Neuronal stem cell (in vitro differentiated cells): ENCODE results near the gene AGL.
"Not testable (repeated sequence)": the region's sequence is repeated elsewhere in the genome, so short reads cannot be mapped to it uniquely, and the experiment has no call there.

Experiments
- DNase-seq: peaks from one replicate; pipeline ENCODE4 v3.0.0-alpha.2; 2013; ENCODE audit warnings: low spot score
- H2AFZ ChIP-seq: one replicate; pipeline ENCODE4 v1.6.1; 2013; ENCODE audit warnings: mild to moderate bottlenecking, low read length, inconsistent platforms
- H2AK5ac ChIP-seq: 2 replicates; pipeline ENCODE4 v1.6.1; 2013; ENCODE audit warnings: low read depth, mild to moderate bottlenecking, inconsistent platforms, low read length, moderate library complexity, mixed read lengths
- H2BK120ac ChIP-seq: 2 replicates; pipeline ENCODE4 v1.6.1; 2013; ENCODE audit warnings: low read depth, mild to moderate bottlenecking, inconsistent platforms, low read length, moderate library complexity, mixed read lengths
- H2BK12ac ChIP-seq: one replicate; pipeline ENCODE4 v1.6.1; 2013; ENCODE audit warnings: low read length, inconsistent platforms
- H2BK15ac ChIP-seq: 2 replicates; pipeline ENCODE4 v1.6.1; 2013; ENCODE audit warnings: mild to moderate bottlenecking, low read length, inconsistent platforms, mixed read lengths
- H2BK5ac ChIP-seq: one replicate; pipeline ENCODE4 v1.6.1; 2013; ENCODE audit warnings: inconsistent platforms, mild to moderate bottlenecking, low read length, moderate library complexity
- H3K14ac ChIP-seq: one replicate; pipeline ENCODE4 v1.6.1; 2013; ENCODE audit warnings: low read length, inconsistent platforms
- H3K18ac ChIP-seq: 2 replicates; pipeline ENCODE4 v1.6.1; 2013; ENCODE audit warnings: low read length, inconsistent platforms
- H3K23ac ChIP-seq: 2 replicates; pipeline ENCODE4 v1.6.1; 2013; ENCODE audit warnings: low read depth, mild to moderate bottlenecking, mixed read lengths, low read length, inconsistent platforms; ENCODE audit not compliant: poor library complexity
- H3K27ac ChIP-seq: replicated peaks from 3 replicates; pipeline ENCODE4 v1.5.1; 2013; ENCODE audit warnings: low read length, inconsistent platforms
- H3K27me3 ChIP-seq, 3 experiments: 2 replicates each; pipeline ENCODE4 v1.6.1; 2013; ENCODE audit warnings: low read length in 3 of 3, mild to moderate bottlenecking in 2 of 3, inconsistent platforms in 1 of 3, low read depth in 1 of 3, mixed read lengths in 1 of 3, moderate library complexity in 1 of 3; ENCODE audit not compliant: control insufficient read depth in 3 of 3, insufficient read depth in 3 of 3
- H3K36me3 ChIP-seq, 2 donors: replicated peaks in 1 of 2; 2 replicates each; pipeline ENCODE4 v1.6.1; 2013; ENCODE audit warnings: low read length in 2 of 2; ENCODE audit not compliant: control insufficient read depth in 2 of 2, insufficient read depth in 2 of 2
- H3K4ac ChIP-seq: 2 replicates; pipeline ENCODE4 v1.6.1; 2013; ENCODE audit warnings: inconsistent platforms, mild to moderate bottlenecking, low read length, moderate library complexity
- H3K4me1 ChIP-seq, 2 donors: 1 replicate in 1 of 2; 2 replicates in 1 of 2; pipeline ENCODE4 v1.6.1; 2013; ENCODE audit warnings: low read length in 2 of 2, low read depth in 1 of 2; ENCODE audit not compliant: control insufficient read depth in 2 of 2, insufficient read depth in 1 of 2
- H3K4me2 ChIP-seq: one replicate; pipeline ENCODE4 v1.6.1; 2013; ENCODE audit warnings: mild to moderate bottlenecking, low read length, inconsistent platforms; ENCODE audit not compliant: insufficient read depth, poor library complexity, severe bottlenecking
- H3K4me3 ChIP-seq, 2 donors: 2 replicates each; pipeline ENCODE4 v1.5.1; 2013; ENCODE audit warnings: low read length in 2 of 2, mild to moderate bottlenecking in 2 of 2, inconsistent platforms in 1 of 2, moderate library complexity in 1 of 2
- H3K79me1 ChIP-seq: one replicate; pipeline ENCODE4 v1.6.1; 2013; ENCODE audit warnings: low read depth, mild to moderate bottlenecking, inconsistent platforms, low read length, moderate library complexity
- H3K9ac ChIP-seq: one replicate; pipeline ENCODE4 v1.6.1; 2013; ENCODE audit warnings: mild to moderate bottlenecking, low read depth, low read length, inconsistent platforms; ENCODE audit not compliant: poor library complexity
- H3K9me3 ChIP-seq, 2 donors: replicated peaks in 1 of 2; 2 replicates each; pipeline versions ENCODE3 to v1.6.1; 2013; ENCODE audit warnings: low read length in 2 of 2, mild to moderate bottlenecking in 2 of 2, inconsistent platforms in 1 of 2, low read depth in 1 of 2, mixed read lengths in 1 of 2, moderate library complexity in 1 of 2; ENCODE audit not compliant: control insufficient read depth in 2 of 2, insufficient read depth in 1 of 2
- H4K8ac ChIP-seq: one replicate; pipeline ENCODE4 v1.6.1; 2013; ENCODE audit warnings: low read depth, mild to moderate bottlenecking, inconsistent platforms, low read length, moderate library complexity
- H4K91ac ChIP-seq: one replicate; pipeline ENCODE4 v1.6.1; 2013; ENCODE audit warnings: low read length, low read depth, mild to moderate bottlenecking, inconsistent platforms; ENCODE audit not compliant: poor library complexity
- WGBS, 2 donors: extraction: QIAGEN DNeasy Blood & Tissue Kit; methylation state at CpG; one replicate each; pipeline ENCODE4 v1.1.7; 2013; ENCODE audit warnings: missing lambda C conversion rate in 2 of 2, mixed read lengths in 1 of 2; ENCODE audit not compliant: insufficient read length in 2 of 2, insufficient replicate concordance in 1 of 2; ENCODE audit errors: extremely low coverage in 2 of 2; 5-methylcytosine and 5-hydroxymethylcytosine counted together

The AGL gene

DNA sequence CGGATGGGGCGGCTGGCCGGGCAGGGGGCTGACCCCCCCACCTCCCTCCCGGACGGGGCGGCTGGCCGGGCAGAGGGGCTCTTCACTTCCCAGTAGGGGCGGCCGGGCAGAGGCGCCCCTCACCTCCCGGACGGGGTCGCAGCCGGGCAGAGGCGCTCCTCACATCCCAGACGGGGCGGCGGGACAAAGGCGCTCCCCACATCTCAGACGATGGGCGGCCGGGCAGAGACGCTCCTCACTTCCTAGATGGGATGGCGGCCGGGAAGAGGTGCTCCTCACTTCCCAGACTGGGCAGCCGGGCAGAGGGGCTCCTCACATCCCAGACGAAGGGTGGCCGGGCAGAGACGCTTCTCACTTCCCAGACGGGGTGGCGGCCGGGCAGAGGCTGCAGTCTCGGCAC lies 6.9 kb downstream of the AGL start:
- H2BK120ac ChIP-seq, H2BK12ac ChIP-seq, H2BK5ac ChIP-seq: not testable (repeated sequence)

DNA sequence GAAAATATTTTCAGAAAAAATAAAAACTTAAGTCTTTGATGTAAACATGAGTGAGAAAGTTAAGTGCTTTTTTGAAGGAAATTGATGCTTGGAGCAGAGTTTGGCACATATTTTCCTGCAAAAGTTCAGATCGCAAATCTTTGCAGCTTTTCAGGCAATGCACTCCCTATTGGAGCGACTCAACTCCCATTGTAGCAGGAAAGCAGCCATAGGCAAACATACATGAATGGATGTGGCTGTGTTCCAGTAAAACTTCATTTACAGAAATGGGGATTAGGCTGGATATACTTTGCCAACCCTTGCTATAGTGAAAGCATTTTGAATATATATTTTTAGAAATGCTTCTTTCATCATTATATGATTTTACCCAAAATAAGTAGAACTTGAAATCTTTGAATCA lies 8.1 kb downstream of the AGL start:
- no peak overlapping the region for H3K4me2 ChIP-seq
- peaks cover 3 to 15% of the 10 kb centered on the region in 2 donors for H3K36me3 ChIP-seq
- H2BK120ac ChIP-seq, result no peak overlapping the region
- no peak overlapping the region for H3K27ac ChIP-seq
- DNase-seq, result no peak
- no peak overlapping the region for H3K4me3 ChIP-seq
- no peak overlapping the region for H2AFZ ChIP-seq
- H3K9ac ChIP-seq, result no peak overlapping the region
- H2BK12ac ChIP-seq, result no peak overlapping the region
- H3K23ac ChIP-seq, result no peak overlapping the region
- WGBS, 2 donors, result no CpG with 5 or more reads among the region's 2 CpGs
- no peak overlapping the region for H3K14ac ChIP-seq
- H2BK5ac ChIP-seq, result no peak overlapping the region
- no peak overlapping the region for H3K4ac ChIP-seq
- no peak overlapping the region for H4K91ac ChIP-seq
- H3K4me1 ChIP-seq, result no peaks in the 10 kb centered on the region
- H3K79me1 ChIP-seq, result no peaks in the 10 kb centered on the region
- no peak overlapping the region for H2AK5ac ChIP-seq
- H3K9me3 ChIP-seq, result no peaks in the 10 kb centered on the region
- H4K8ac ChIP-seq, result no peak overlapping the region
- no peak overlapping the region for H3K18ac ChIP-seq
- no peak overlapping the region for H2BK15ac ChIP-seq
- no peaks in the 10 kb centered on the region for H3K27me3 ChIP-seq

More for the DNA sequence above, 6.9 kb downstream of the AGL start:
- H2BK15ac ChIP-seq, H3K23ac ChIP-seq, H2AFZ ChIP-seq, H2AK5ac ChIP-seq, DNase-seq, H3K4me2 ChIP-seq, H4K8ac ChIP-seq, H3K9me3 ChIP-seq, H3K27me3 ChIP-seq, H3K27ac ChIP-seq, H3K4ac ChIP-seq, H3K9ac ChIP-seq, H4K91ac ChIP-seq, H3K4me1 ChIP-seq, H3K18ac ChIP-seq, H3K14ac ChIP-seq, H3K4me3 ChIP-seq, H3K79me1 ChIP-seq: not testable (repeated sequence)
- peaks cover 3 to 11% of the 10 kb centered on the region in 2 donors for H3K36me3 ChIP-seq
- WGBS, 2 donors, result no CpG with 5 or more reads among the region's 33 CpGs

DNA sequence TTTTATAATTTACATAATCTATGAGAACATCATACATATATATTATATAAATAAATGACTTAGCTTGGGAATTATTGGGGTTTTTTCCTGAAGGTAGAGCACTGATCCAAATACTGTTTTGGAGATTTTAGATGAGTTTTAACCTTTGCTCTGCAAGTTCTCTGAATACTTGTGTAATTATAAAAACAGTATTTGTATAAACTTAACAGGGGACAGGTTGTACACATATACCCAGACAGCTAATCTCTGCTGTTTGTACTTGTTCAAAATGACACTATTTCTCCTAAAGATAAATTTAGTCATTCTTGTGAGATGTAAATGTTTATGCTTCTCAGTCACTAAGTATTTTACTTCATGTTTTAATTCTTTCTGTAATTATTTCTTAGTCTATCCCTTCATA lies 8.7 kb downstream of the AGL start:
- Histone ChIP-seq H4K91ac (no peak overlapping the region), H4K8ac (no peak overlapping the region), H3K14ac (no peak overlapping the region), H3K9me3 (no peaks in the 10 kb centered on the region), H2AFZ (no peak overlapping the region), H3K27me3 (no peaks in the 10 kb centered on the region), H3K4me3 (no peak overlapping the region), H2BK120ac (no peak overlapping the region), H2AK5ac (no peak overlapping the region), H3K23ac (no peak overlapping the region), H3K9ac (no peak overlapping the region), H3K27ac (no peak overlapping the region), H3K4me1 (no peaks in the 10 kb centered on the region), H3K4ac (no peak overlapping the region), H3K4me2 (no peak overlapping the region), H2BK5ac (no peak overlapping the region), H3K79me1 (no peaks in the 10 kb centered on the region), H2BK12ac (no peak overlapping the region), H3K36me3 (peaks cover 0 to 13% of the 10 kb centered on the region in 2 donors), H2BK15ac (no peak overlapping the region), H3K18ac (no peak overlapping the region)
- DNase-seq, result no peak

DNA sequence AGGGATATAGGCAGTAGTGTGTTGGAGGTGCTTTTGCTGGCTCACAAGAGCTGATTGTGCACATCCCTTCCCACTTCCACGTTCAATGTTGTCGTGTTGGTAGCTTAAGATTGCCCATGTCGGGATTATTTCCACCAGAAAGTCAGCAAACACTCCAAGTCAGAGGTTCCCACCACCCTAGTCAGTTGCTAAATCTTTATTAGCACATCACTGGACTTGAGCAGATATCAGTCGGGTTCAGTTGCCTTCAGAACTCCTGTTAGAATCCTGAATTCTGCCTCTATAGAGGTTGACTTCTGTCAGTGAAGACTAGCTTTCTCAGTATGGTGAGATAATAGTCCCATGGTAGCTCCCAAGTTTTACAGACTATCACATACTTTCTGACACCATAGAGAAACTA lies 10.5 kb downstream of the AGL start:
- Histone ChIP-seq H2BK15ac (no peak overlapping the region), H3K4me2 (no peak overlapping the region), H3K4ac (no peak overlapping the region), H3K79me1 (no peaks in the 10 kb centered on the region), H3K4me1 (no peaks in the 10 kb centered on the region), H2AFZ (no peak overlapping the region), H2BK120ac (no peak overlapping the region), H3K9me3 (no peaks in the 10 kb centered on the region), H3K14ac (no peak overlapping the region), H2BK12ac (no peak overlapping the region), H3K4me3 (no peak overlapping the region), H2BK5ac (no peak overlapping the region), H4K8ac (no peak overlapping the region), H3K18ac (no peak overlapping the region), H3K9ac (no peak overlapping the region), H3K36me3 (peaks cover 0 to 26% of the 10 kb centered on the region in 2 donors), H3K27ac (no peak overlapping the region), H3K23ac (no peak overlapping the region), H2AK5ac (no peak overlapping the region), H4K91ac (no peak overlapping the region), H3K27me3 (no peaks in the 10 kb centered on the region)
- WGBS, 2 donors, result no CpG with 5 or more reads among the region's 4 CpGs
- DNase-seq, result no peak
